Ovary (tissue), 3 donors: ENCODE measurements around the gene ANKRD1.

Source experiments
- EP300 ChIP-seq: sonication (generic); formaldehyde crosslinking; IDR thresholded peaks from one replicate; pipeline ENCODE4 v1.6.1; 2017; ENCODE audit warnings: antibody characterized with exemption
- TF ChIP-seq, protein P1 (sequence below), 3 donors: fragments of 450-650 bp in 2 of 3; fragments of 200-600 bp in 1 of 3; IDR thresholded peaks; one replicate each; pipeline versions ENCODE4 v1.5.1 to v1.8.0; 2016 to 2022; ENCODE audit warnings: antibody characterized with exemption in 3 of 3, mild to moderate bottlenecking in 1 of 3
- donor health status: DM: no; HTN: no; CAD: no.

DNA sequence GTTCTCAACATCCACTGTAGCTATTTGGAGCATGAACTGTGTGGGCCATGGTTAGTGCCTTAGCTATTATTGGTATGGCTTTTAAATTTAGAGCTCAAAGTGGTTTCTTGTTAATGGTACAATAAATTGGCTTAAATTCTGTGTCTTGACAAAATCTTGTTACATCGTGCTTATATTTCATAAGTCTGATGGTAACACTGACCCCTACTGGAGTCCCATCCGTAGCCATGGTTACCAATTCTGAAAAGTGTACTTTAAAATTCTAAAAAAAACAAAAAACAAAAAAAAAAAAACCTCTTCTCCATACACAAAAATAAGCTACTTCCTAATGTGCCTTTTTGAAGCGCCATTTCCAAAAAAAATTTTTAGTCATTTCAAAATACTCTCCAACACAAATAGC is 55.5 kb downstream of the ANKRD1 start:
- TF ChIP-seq, protein P1, sequence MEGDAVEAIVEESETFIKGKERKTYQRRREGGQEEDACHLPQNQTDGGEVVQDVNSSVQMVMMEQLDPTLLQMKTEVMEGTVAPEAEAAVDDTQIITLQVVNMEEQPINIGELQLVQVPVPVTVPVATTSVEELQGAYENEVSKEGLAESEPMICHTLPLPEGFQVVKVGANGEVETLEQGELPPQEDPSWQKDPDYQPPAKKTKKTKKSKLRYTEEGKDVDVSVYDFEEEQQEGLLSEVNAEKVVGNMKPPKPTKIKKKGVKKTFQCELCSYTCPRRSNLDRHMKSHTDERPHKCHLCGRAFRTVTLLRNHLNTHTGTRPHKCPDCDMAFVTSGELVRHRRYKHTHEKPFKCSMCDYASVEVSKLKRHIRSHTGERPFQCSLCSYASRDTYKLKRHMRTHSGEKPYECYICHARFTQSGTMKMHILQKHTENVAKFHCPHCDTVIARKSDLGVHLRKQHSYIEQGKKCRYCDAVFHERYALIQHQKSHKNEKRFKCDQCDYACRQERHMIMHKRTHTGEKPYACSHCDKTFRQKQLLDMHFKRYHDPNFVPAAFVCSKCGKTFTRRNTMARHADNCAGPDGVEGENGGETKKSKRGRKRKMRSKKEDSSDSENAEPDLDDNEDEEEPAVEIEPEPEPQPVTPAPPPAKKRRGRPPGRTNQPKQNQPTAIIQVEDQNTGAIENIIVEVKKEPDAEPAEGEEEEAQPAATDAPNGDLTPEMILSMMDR (IDR thresholded peaks at IDR 0.05), result no peak
- no peak for TF ChIP-seq EP300
